GM12878 (cell line): ENCODE results near the gene CLDN5.

ENCODE experiments used
- ASH2L ChIP-seq: fragments of 300-600, 200-600 bp; sonication (generic); IDR thresholded peaks from 2 replicates; pipeline ENCODE4 v1.6.1; 2017; ENCODE audit warnings: low read depth, mild to moderate bottlenecking, borderline replicate concordance
- BACH1 ChIP-seq: fragments of 450-650 bp; IDR thresholded peaks from 2 replicates; pipeline ENCODE4 v1.6.1; 2017; ENCODE audit warnings: mild to moderate bottlenecking, borderline replicate concordance
- BCL11A ChIP-seq: IDR thresholded peaks from 2 replicates; pipeline ENCODE4 v1.6.1; 2011; ENCODE audit warnings: low read depth, low read length
- EP300 ChIP-seq, 2 experiments: fragments of 150-350 bp in 1 of 2; IDR thresholded peaks; 2 replicates each; pipeline ENCODE4 v1.6.1; 2011 to 2012; ENCODE audit warnings: low read depth in 2 of 2, low read length in 2 of 2, borderline replicate concordance in 1 of 2, improper control_type of control experiment in 1 of 2, inconsistent platforms in 1 of 2; ENCODE audit not compliant: control insufficient read depth in 1 of 2
- NFIC ChIP-seq: IDR thresholded peaks from 2 replicates; pipeline ENCODE4 v1.6.1; 2012; ENCODE audit warnings: low read depth, mild to moderate bottlenecking, inconsistent platforms, low read length, moderate library complexity
- POLR2A ChIP-seq: IDR thresholded peaks from 2 replicates; pipeline ENCODE4 v1.6.1; 2011; ENCODE audit warnings: low read depth, mild to moderate bottlenecking, low read length
- RFX5 ChIP-seq: IDR thresholded peaks from 2 replicates; pipeline ENCODE4 v1.6.1; 2011; ENCODE audit warnings: low read depth, low read length, improper control_type of control experiment
- SPI1 ChIP-seq: IDR thresholded peaks from 2 replicates; pipeline ENCODE4 v1.6.1; 2011; ENCODE audit warnings: low read depth, mild to moderate bottlenecking, low read length, moderate library complexity, borderline replicate concordance; ENCODE audit not compliant: insufficient read depth
- SRF ChIP-seq, 2 experiments: IDR thresholded peaks; 2 replicates each; pipeline ENCODE4 v1.6.1; 2011; ENCODE audit warnings: low read depth in 2 of 2, low read length in 2 of 2, mild to moderate bottlenecking in 1 of 2, moderate library complexity in 1 of 2
- ZSCAN29 ChIP-seq: fragments of 450-650 bp; IDR thresholded peaks from 2 replicates; pipeline ENCODE4 v1.6.1; 2017; ENCODE audit warnings: mild to moderate bottlenecking, moderate library complexity

GRCh38 chr22:19547620-19548019 lies 23.4 kb upstream of the CLDN5 start:
- TF ChIP-seq ZSCAN29, result no peak
- no peak for TF ChIP-seq POLR2A
- no peak for TF ChIP-seq EP300 (IDR thresholded peaks at IDR 0.05; ENCODE audit: borderline replicate concordance in 1 of 2, control insufficient read depth in 1 of 2, low read depth in 2 of 2, low read length in 2 of 2)
- TF ChIP-seq SRF (IDR thresholded peaks at IDR 0.05; ENCODE audit: low read depth in 2 of 2, low read length in 2 of 2), result no peak
- no peak for TF ChIP-seq SPI1
- no peak for TF ChIP-seq BCL11A
- TF ChIP-seq BACH1, result no peak
- TF ChIP-seq NFIC, result no peak
- no peak for TF ChIP-seq ASH2L
- TF ChIP-seq RFX5, result no peak
